ENCODE results near the gene ANKRD12. TPM values are rescaled to one million over a fixed set of nuclear protein-coding genes. Genes with fewer than 3 reads are reported as not detected.

Gene ANKRD12
- total RNA-seq, 4 donors from 2014 or later = 13.0 to 60.3 (median 23.4) TPM

DNA sequence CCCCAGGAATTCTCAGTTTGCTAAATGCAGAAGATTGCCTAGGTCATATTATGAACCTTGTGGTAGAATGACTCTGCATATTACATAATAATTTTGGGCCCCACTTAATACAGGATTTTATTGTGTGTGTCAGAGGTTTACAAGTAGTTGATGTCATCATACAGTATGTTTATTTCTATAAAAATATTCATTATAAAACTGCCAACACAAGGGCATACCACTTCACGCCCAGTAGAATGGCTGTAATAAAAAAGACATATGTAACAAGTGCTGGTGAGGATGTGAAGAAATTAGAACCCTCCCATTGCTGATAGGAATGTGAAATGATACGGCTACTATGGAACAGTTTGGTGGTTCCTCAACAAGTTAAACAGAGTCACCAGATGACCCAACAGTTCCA is 136.6 kb downstream of the ANKRD12 start:
- WGBS, 2 donors = 95 to 100% methylated on average over 2 of the region's 2 CpGs
- no peak for DNase-seq
- H3K27ac ChIP-seq = no peak overlapping the region

DNA sequence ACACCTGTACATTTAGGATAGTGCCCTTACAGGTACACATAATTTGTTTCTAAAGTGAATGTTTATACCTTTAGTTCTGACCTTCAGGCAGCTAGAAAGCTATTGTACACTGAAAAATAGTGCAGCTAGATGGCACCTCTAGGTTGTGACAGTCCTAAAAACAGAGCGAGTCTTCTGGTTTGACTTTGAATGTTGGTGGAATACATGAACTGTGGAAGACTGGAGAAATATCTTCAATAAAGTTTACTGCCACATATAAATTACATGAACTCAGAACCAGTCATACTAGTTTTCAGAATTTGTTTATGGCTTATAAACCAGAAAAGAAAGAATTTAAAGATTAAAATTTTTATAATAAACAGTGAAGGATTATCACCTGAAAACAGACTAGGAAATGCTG is 139.3 kb downstream of the ANKRD12 start:
- H3K27me3 ChIP-seq = no peaks in the 10 kb centered on the region
- peaks cover 0 to 5% (median 0%) of the 10 kb centered on the region in 3 donors for H3K4me1 ChIP-seq
- no peak for DNase-seq
- H3K36me3 ChIP-seq = peaks cover 0 to 99% (median 8%) of the 10 kb centered on the region in 3 donors
- intact Hi-C loops (cut with DNase I) = no loop called here
- peak overlapping the region in 2 of 4 donors; percentile 2 to 42 for H3K27ac ChIP-seq
- no peak for TF ChIP-seq POLR2A (IDR thresholded peaks at IDR 0.05)
- no peak for TF ChIP-seq CTCF (IDR thresholded peaks at IDR 0.05)
- 86 to 100% methylated on average over 1 of the region's 1 CpG for WGBS, 2 donors
- H3K4me3 ChIP-seq = no peak overlapping the region
- no peaks in the 10 kb centered on the region for H3K9me3 ChIP-seq

More for the DNA sequence above, 136.6 kb downstream of the ANKRD12 start:
- TF ChIP-seq CTCF (IDR thresholded peaks at IDR 0.05) (no peak), POLR2A (IDR thresholded peaks at IDR 0.05) (no peak)
- Histone ChIP-seq H3K4me3 (no peak overlapping the region), H3K9me3 (no peaks in the 10 kb centered on the region), H3K27me3 (no peaks in the 10 kb centered on the region), H3K36me3 (peaks cover 0 to 79% (median 4%) of the 10 kb centered on the region in 3 donors), H3K4me1 (peaks cover 0 to 5% (median 0%) of the 10 kb centered on the region in 3 donors)
- intact Hi-C loops (cut with DNase I) = no loop called here

GRCh38 chr18:9278028-9278427 is 141.4 kb downstream of the ANKRD12 start:
- H3K4me3 ChIP-seq = no peak overlapping the region
- TF ChIP-seq CTCF (IDR thresholded peaks at IDR 0.05) = no peak
- TF ChIP-seq POLR2A (IDR thresholded peaks at IDR 0.05) = no peak
- H3K36me3 ChIP-seq = peaks cover 0 to 91% (median 8%) of the 10 kb centered on the region in 3 donors
- H3K9me3 ChIP-seq = no peaks in the 10 kb centered on the region
- no peaks in the 10 kb centered on the region for H3K27me3 ChIP-seq
- H3K27ac ChIP-seq = no peak overlapping the region
- 100% methylated on average over 1 of the region's 1 CpG for WGBS, 2 donors
- peaks cover 0 to 5% (median 0%) of the 10 kb centered on the region in 3 donors for H3K4me1 ChIP-seq
- no peak for DNase-seq
- intact Hi-C loops (cut with DNase I) = no loop called here

- WGBS, 2 donors = 90% methylated on average over 5 of the region's 5 CpGs
Observed at GRCh38 chr18:9280849-9281248, 144.3 kb downstream of the ANKRD12 start.

DNA sequence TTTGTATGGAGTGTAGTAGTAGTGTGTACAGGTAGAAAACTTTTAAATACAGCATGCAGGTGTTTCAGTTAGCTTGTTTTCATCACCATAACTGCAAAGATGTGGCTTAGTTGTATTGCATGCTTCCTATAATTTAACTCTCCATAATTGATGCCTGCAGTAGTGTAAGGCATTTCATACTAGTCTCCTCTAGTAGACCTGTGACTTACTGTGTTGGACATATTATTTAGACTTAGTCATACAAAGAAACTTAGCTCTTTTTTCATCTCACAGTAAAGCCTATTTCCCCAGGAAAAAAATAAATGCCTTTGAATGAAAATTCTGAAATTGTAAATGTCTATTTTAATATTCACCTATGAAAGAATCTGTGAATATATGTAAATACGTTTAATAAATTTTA is 145.2 kb downstream of the ANKRD12 start:
- H3K9me3 ChIP-seq = no peaks in the 10 kb centered on the region
- H3K27ac ChIP-seq = no peak overlapping the region
- no peak for TF ChIP-seq POLR2A (IDR thresholded peaks at IDR 0.05)
- TF ChIP-seq CTCF (IDR thresholded peaks at IDR 0.05) = no peak
- H3K36me3 ChIP-seq = peaks cover 0 to 62% (median 8%) of the 10 kb centered on the region in 3 donors
- H3K4me1 ChIP-seq = no peaks in the 10 kb centered on the region
- H3K27me3 ChIP-seq = no peaks in the 10 kb centered on the region
- no peak overlapping the region for H3K4me3 ChIP-seq
- no peak for DNase-seq
- 90 to 96% methylated on average over 1 of the region's 1 CpG for WGBS, 2 donors
- intact Hi-C loops (cut with DNase I) = no loop called here

More at GRCh38 chr18:9280849-9281248, 144.3 kb downstream of the ANKRD12 start:
- DNase-seq = no peak
- Histone ChIP-seq H3K27ac (no peak overlapping the region), H3K4me3 (no peak overlapping the region), H3K36me3 (peaks cover 0 to 72% (median 8%) of the 10 kb centered on the region in 3 donors), H3K4me1 (peaks cover 0 to 5% (median 0%) of the 10 kb centered on the region in 3 donors), H3K9me3 (no peaks in the 10 kb centered on the region), H3K27me3 (no peaks in the 10 kb centered on the region)
- TF ChIP-seq CTCF (IDR thresholded peaks at IDR 0.05) (no peak), POLR2A (IDR thresholded peaks at IDR 0.05) (no peak)
- intact Hi-C loops (cut with DNase I) = no loop called here

All from esophagus squamous epithelium (tissue), 5 donors.